Caki2 (cell line): ENCODE measurements around the gene ERH. TPM values are rescaled to one million over a fixed set of nuclear protein-coding genes. Genes with fewer than 3 reads are reported as not detected.
A peak's percentile ranks its signal among the peaks of the same experiment; 100 is the strongest.
"Not testable (repeated sequence)": the region's sequence is repeated elsewhere in the genome, so short reads cannot be mapped to it uniquely, and the experiment has no call there.

Experiments used
- DNase-seq: peaks from one replicate; pipeline ENCODE4 v3.0.0-alpha.2; 2015; ENCODE audit warnings: low read depth
- in situ Hi-C: cut with HindIII; loops from 2 replicates; pipeline ENCODE4 v1.10.0; 2016; ENCODE audit warnings: low sequenced_read_pairs, low pct_unique_long_range_greater_than_20kb, mixed read lengths
- total RNA-seq: library from RNA; depleted of rRNA; stranded (reverse); fragments of >200 nt; shearing (Covaris generic); gene quantifications from 2 replicates; pipeline ENCODE4 v1.2.3, GENCODE V29; 2014; ENCODE audit warnings: low replicate concordance

The ERH gene
- total RNA-seq, 1 experiment from 2014 or later, result 173 TPM

DNA sequence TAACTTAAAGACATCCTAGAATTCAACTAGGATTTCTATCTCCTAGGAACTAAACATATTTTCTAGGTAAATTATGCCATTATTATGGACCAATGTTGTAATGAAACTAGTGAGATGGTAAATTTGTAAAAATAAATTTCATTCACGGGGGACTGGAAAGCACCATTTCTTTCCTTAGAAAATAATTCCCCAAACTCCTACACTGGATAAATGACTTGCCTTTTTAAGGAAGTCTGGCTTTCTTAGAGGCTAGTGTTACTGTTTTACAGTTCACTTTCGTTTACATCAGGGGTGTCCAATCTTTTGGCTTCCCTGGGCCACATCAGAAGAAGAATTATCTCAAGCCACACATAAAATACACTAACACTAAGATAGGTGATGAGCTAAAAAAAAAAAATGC is 3.7 kb upstream of the ERH start:
- in situ Hi-C loops, result no loop called here
- DNase-seq, result no peak

DNA sequence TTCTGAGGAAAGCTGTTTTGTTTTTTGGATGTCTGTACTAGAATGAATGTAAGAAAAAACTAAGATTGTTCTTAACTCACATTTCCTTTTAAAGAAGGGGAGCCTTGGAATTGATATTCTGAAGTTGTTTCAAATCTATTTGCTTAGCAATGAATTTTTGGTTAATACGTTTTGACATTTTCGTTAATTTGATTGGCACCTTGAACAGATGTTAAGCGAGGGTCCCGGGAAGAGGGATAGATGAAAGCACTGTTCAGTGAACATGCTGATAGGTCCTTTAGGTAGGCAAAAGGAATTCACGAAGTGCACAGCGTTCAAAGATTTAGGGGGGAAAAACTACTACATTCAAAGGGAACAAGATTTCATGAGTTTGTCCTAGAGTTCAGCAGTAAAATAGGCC is 2.1 kb upstream of the ERH start:
- no peak for DNase-seq
- in situ Hi-C loops, result no loop called here

DNA sequence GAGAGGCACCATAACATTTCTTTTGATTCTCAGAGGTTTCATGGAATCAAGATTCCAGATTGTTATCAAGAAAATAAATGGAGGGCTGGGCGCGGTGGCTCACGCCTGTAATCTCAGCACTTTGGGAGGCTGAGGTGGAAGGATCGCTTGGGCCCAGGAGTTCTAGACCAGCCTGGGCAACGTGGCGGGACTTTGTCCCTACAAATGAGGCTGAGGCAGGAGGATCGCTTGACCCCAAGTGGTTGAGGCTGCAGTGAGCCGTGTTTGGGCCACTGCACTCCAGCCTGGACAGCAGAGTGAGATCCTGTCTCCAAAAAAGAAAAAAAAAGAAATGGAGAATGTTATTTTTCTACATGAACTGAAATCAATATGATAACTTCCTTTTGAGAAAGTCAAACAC is 1.7 kb upstream of the ERH start:
- in situ Hi-C loops, result no loop called here
- no peak for DNase-seq

DNA sequence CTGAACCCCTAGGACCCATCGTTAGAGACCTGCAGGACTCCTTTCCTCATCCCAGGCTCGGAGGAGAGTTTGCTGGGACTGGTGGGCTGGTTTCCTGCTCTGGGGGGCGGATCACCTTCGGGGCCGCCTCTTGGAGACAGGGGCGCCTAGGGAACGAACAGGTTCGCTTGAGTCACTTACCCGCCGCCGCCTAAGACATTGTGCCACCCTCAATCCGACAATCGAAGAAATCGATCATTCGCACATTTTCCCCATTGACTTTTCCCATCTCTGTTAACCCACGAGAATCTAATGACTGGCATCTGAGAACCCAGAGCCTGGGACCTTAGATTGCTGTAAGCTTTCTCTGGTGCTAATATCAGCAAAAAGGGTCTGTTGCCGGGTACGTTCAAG is 715 bp upstream of the ERH start:
- no peak for DNase-seq
- in situ Hi-C loops, result no loop called here

DNA sequence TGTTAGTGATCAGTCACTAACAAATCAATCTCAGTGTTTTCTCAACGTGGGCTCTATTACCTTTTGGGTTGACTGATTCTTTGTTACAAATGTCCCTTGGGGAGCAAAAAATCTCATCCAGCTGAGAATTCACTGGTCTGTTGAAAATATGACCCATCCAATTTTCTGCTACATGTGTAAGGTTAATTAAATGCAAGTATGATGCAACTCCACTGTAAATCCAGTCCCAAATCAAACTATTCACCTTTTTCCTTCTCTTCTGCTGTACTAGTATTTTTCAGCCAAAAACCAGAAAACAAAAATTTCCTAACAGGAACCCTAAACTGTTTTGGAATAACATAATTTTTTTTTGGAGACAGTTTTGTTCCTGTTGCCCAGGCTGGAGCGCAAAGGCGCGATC is 2.2 kb downstream of the ERH start:
- in situ Hi-C loops, result no loop called here
- no peak for DNase-seq

DNA sequence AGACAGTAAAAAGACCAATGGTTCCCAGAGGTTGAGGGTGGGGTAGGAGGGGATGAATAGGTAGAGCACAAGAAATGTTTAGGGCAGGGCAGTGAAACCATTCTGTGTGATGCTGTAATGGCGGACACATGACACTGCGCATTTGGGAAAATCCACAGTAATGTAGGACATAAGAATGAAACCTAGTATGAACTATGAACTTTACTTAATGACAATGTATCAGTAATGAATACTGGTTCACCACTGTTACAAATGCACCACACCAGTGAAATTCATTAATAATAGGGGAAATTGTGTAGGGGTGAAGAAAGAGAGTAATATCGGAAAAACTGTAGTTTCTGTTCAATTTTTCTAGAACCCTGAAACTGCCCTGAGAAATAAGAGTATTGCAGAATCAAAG is 5.6 kb downstream of the ERH start:
- in situ Hi-C loops, result no loop called here
- no peak for DNase-seq

DNA sequence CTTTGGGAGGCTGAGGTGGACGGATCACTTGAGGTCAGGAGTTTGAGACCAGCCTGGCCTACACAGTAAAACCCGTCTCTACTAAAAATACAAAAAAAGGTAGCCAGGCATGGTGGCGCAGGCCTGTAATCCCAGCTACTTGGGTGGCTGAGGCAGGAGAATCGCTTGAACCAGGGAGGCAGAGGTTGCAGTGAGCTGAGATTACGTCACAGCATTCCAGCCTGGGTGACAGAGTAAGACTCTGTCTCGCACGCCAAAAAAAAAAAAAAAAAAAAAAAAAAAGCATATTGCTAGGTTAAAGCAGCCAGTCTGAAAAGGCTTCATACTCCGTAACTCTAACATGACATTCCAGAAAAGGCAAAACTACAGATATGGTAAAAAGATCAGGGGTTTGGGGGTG is 6.7 kb downstream of the ERH start:
- in situ Hi-C loops, DNase-seq: not testable (repeated sequence)

DNA sequence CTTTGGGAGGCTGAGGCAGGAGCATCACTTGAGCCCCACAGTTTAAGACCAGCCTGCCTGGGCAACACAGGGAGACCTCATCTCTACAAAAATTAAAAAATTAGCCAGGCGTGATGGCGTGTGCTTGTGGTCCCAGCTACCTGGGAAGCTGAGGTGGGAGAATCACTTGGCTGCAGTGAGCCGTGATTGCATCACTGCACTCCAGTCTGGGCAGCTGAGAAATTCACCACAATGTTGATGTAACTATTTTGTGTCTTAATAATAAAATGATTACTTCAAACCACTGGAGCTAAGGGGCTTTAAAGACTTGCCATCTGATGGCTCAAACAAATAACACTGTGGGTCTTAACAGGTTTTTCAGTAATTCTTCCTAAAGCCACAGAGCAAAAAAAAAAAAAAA is 10.8 kb downstream of the ERH start:
- DNase-seq, result no peak

DNA sequence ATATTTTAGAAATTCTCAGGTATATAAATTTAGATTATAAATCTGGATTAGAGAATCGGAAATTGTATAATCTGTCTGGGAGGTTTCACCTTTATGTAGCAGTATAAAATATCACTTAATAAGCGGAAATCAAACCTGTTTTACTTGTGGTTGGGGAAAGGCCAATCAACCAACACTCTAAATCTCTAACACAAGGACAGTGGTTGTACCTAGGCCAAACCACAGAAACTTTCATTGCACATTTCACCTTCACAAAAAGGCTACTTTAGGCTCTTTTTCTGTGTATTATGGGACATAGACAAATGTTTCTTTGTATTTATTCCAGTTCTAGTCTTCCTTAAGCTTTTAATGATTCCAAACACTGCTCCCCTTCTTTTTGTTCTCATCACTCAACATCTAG is 19.8 kb downstream of the ERH start:
- in situ Hi-C loops, result no loop called here
- DNase-seq, result no peak

More for the DNA sequence above, 10.8 kb downstream of the ERH start:
- in situ Hi-C loops, result no loop called here

DNA sequence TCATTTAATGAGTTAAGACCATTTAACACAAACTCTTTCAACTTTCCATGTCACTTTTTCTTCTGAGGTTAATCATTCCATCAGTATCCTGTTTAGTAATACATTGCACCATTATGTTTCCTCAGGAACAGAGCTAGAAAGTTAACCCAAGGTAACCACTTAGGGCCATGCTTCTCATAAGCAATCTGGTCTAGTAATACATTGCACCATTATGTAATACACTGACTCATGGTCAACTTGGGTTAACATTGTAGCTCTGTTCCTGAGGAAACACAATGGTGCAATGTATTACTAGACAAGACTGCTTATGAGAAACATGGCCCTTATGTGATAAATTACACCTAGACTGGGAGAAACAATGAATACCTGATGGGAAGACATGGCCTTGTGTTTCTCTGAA is 21.7 kb downstream of the ERH start:
- peak; percentile 12 for DNase-seq
- in situ Hi-C loops, result no loop called here

DNA sequence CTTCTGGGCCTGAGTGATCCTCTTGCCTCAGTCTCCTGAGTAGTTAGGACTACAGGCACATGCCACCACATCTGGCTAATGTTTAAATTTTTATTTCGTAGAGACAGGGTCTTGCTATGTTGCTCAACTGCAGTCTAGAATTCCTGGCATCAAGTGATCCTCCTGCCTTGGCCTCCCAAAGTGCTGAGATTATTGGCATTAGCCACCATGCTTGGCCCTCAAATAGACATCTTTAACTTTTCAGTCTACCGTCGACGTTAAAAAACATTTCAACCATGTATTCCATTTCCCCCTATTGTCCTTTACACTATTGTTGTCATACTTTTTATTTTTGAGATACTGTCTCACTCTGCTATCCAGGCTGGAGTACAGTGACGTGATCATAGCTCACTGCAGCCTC is 22.4 kb downstream of the ERH start:
- no peak for DNase-seq
- in situ Hi-C loops, result no loop called here

DNA sequence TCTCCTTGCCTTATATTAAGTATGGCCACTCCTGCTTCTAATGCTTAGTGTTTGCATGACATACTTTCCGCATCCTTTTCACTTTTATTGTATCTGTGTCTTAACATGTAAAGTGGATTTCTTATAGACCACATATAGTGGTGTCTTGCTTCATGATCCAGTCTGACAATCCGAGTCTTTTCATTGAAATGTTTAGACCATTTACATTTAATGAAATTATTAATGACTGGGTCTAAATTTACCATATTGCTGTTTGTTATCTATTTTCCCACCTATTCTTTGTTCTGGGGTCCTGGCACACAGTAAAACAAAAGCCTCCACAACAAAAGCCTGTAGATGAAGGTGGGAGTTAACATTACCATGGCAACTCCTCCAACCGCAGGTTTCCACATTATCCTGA is 22.9 kb downstream of the ERH start:
- DNase-seq, result no peak
- in situ Hi-C loops, result no loop called here

DNA sequence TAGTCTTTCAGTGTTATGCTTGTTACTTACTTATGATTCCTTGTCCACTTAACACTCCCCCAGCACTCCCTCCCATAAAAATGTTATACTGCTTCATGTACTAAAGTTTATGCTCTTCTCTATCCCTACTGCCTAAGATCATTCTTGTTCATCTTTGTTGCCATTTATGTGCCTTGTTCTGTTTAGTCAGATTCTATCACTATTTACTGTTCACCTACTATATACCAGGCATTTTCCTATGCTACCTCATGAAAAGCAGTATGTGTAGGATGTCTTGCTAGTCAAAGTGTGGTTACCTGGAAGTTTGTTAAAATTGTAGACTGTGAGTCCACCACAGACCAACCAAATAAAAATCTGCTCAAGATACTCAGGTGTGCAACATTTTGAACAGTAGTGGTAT is 23.9 kb downstream of the ERH start:
- in situ Hi-C loops, result no loop called here

DNA sequence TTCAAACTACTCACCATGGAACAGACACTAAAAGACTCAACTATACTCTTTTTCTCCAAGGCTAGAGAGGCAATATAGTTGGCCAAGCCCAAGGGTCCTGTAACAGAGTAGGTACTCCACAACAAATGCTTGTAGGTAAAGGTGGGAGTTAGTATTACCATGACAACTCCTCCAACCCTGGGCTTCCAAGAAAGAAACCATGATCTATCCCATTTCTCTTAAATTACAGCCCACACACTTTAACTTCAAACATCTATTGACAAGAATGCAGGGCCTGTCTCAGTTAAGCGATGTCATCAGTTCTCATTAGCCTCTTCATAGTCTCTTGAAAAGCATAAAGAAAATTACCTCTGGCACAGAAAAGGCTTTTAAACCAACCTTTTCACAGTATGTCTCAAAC is 25.0 kb downstream of the ERH start:
- in situ Hi-C loops, result no loop called here
- DNase-seq, result no peak

More for the DNA sequence above, 23.9 kb downstream of the ERH start:
- no peak for DNase-seq

DNA sequence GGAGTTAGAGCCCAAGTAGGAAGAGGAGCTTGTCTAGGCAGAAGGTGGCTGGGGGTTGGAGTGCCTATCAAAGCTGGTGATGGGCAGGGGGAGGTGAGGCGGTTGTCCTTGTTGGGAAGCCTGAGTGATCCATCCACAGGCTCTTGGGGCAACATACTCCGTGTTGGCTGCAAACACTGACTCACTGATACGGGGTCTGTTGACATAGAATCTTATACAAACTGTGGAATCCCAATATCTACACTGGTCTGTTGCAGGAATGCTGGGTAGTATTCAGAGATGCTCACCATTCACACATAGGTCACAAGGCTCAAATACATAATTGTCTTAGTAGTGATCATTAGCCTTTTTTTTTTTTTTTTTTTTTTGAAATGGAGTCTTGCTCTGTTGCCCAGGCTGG is 26.0 kb downstream of the ERH start:
- no peak for DNase-seq
- in situ Hi-C loops, result no loop called here

DNA sequence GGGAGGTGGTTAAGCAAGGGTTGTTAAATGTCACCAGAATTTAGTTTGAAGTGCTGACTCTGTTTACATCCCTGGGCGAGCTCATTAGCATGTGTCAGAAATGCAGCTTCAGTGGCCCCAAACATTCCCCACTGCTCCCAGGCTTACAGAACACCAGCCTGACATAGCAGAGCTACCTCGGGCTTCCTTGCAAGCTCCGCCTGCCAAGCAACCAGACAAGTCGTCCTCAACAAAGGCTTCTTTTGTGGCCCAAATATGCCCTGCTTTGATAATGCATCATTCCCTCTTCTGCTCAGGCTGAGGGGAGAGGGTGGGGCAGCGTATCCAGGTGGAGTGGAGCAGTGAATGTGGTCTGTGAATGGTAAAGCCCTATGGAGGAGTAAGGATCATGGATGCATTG is 28.0 kb downstream of the ERH start:
- no peak for DNase-seq
- in situ Hi-C loops, result no loop called here

DNA sequence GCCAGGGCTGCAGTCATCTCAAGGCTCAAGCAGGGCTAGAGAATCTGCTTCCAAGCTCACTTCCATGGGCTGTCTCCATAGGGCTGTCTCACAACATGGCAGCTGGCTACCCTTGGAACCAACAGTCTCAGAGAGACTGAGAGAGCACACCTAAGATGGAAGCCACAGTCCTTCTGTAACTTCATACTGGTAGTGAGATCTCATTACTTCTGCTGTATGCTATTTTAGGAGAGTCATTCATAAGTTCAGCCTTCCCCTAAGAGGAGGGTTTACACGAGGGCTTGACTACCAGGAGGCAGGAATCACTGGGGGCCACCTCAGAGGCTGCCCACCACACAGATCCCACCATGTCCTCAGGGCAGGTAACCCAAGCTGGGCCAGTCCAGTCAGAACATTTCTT is 29.7 kb downstream of the ERH start:
- in situ Hi-C loops, result no loop called here
- no peak for DNase-seq

DNA sequence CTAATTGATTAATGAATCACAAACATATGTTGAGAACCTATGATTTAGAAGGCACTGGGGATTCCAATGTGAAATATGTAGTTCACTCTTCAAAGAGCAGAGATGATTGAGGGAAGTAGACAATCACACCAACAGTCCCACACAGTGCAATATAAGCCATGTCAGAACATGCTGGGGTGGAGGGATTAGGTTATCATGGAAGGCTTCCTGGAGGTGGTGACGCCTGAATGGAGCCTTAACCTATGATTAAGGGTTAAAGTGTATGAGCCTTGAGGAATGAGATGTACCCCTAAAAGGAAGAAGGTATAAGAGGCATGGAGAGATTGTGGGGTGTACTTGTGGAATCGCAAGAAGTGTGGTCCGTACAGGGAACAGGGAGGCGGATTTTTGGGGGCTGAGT is 31.3 kb downstream of the ERH start:
- in situ Hi-C loops, result no loop called here
- no peak for DNase-seq

DNA sequence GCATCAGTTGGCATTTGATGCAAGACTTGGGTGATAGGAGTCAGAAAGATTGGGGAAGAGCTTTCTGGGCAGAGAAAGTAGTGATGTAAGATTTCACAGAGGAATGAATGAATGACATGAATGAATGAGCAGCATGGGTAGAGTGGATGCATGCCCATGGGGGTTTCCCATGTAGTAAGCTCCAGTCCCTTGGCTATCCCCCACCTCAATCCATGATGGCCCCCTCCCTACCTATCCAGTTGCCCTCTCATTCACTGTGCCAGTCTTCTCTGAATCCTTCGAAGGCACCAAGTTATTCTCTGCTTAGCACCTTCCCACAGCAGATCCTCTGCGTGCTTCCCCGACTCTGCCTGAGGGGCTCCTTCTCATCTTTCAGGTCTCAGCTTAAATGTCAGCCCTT is 32.0 kb downstream of the ERH start:
- in situ Hi-C loops, result no loop called here
- DNase-seq, result no peak

DNA sequence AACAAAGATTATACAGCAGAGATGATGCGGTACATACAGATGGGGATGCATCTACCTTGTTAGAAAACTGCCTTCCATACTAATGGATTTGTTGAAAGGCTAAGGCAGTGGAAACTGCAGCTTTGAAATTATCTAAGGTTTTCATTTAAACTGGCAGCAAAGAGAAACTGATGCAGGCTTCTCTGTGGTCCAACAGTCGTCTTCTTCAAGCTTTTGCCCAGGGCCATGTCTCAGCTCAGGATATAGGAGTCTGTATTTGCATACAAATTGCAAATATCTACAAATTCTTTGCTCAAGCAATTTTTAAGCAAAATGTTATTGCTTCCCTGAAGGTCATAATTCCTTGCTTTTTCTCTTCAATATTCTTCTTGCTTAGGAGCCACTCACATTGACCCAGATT is 33.7 kb downstream of the ERH start:
- DNase-seq, result no peak
- in situ Hi-C loops, result no loop called here

DNA sequence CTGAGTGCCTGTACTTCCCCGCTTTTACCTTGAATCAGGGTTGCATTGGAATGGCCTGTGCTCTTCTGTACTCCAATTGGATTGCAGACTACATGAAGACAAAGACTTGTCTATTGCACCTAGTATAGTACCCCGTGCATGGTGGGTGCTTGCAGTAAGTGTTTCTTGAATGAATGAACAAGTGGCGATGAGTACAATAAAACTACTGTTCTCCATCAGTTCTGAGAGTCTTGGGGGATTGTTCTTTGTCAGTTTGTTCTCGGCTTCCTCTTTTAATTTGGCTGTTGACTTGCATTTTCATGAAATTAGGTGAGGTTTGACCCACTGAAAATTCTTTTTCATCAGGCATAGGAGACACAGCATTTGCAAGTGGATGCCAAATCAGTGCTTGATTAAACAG is 34.1 kb downstream of the ERH start:
- in situ Hi-C loops, result no loop called here
- DNase-seq, result no peak
